ENCODE measurements around the gene TM7SF2.

Gene TM7SF2

DNA sequence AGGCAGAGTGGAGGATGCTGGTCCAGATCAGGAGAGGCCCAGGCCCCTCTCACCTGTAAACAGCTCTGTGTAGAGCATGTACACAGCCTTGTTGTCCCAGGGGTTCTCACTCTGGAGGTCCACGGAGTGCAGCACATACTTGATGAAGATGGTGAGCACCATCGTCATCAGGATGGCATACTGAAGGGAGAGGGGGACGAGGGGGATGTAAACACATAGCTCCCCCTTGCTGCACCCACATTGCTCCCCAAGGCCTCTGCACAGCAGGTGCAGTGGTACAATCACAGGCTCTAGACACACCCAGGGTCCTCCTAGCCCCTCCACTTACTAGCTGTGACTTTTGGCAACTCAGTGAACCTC is 19.7 kb downstream of the TM7SF2 start:
- ChIA-PET POLR2A (interaction anchor here (1.5 to 4.8 kb wide), 2 partner anchors 10 to 13 kb away, joined by 5 to 37 read pairs; partner anchors contain the start of genes FAU, MRPL49 and ZNHIT2), CTCF (interaction anchor here (1.0 to 6.7 kb wide), 7 partner anchors 10 to 50 kb away, joined by 3 to 31 read pairs (median 4); partner anchors contain the start of genes CAPN1, FAU, MRPL49 and ZNHIT2)
- H3K4me1 ChIP-seq (ENCODE audit: control extremely low read depth in 1 of 4, control insufficient read depth in 4 of 4, insufficient read depth in 4 of 4, low read length in 3 of 4) = peaks cover 8 to 38% (median 34%) of the 10 kb centered on the region in 4 experiments
- no peak overlapping the region for H3K27ac ChIP-seq (ENCODE audit: insufficient read depth in 1 of 2, low read depth in 1 of 2, low read length in 2 of 2, poor library complexity in 1 of 2, severe bottlenecking in 2 of 2)
- H3K9me3 ChIP-seq (ENCODE audit: control extremely low read depth in 1 of 5, control insufficient read depth in 4 of 5, insufficient read depth in 2 of 5, low read depth in 1 of 5, low read length in 4 of 5) = no peaks in the 10 kb centered on the region
- peaks cover 11 to 64% (median 49%) of the 10 kb centered on the region in 4 experiments for H3K36me3 ChIP-seq (ENCODE audit: control insufficient read depth in 4 of 4, insufficient read depth in 4 of 4, low read length in 3 of 4)
- H3K27me3 ChIP-seq (replicated peaks in 2 of 5; ENCODE audit: control insufficient read depth in 4 of 5, insufficient read depth in 5 of 5, low read length in 4 of 5) = no peaks in the 10 kb centered on the region
- no CpG with 5 or more reads among the region's 3 CpGs for WGBS (ENCODE audit: insufficient coverage)
- DNase-seq = no peak
- H3K4me3 ChIP-seq (ENCODE audit: control insufficient read depth in 1 of 7, extremely low read depth in 1 of 7, insufficient read depth in 4 of 7, low read depth in 2 of 7, low read length in 6 of 7) = no peak overlapping the region

- Histone ChIP-seq H3K36me3 (ENCODE audit: control insufficient read depth in 4 of 4, insufficient read depth in 4 of 4, low read length in 3 of 4) (peaks cover 11 to 60% (median 44%) of the 10 kb centered on the region in 4 experiments), H3K27ac (ENCODE audit: insufficient read depth in 1 of 2, low read depth in 1 of 2, low read length in 2 of 2, poor library complexity in 1 of 2, severe bottlenecking in 2 of 2) (peak overlapping the region in 1 of 2 experiments; percentile 100)
- 100% methylated on average over 5 of the region's 6 CpGs for WGBS (ENCODE audit: insufficient coverage)
These were observed 20.2 kb downstream of the TM7SF2 start for GRCh38 chr11:65131895-65132237.

GRCh38 chr11:65132238-65132987 is 20.7 kb downstream of the TM7SF2 start:
- Histone ChIP-seq H3K4me1 (ENCODE audit: control extremely low read depth in 1 of 4, control insufficient read depth in 4 of 4, insufficient read depth in 4 of 4, low read length in 3 of 4) (peaks cover 8 to 40% (median 34%) of the 10 kb centered on the region in 4 experiments), H3K9me3 (ENCODE audit: control extremely low read depth in 1 of 5, control insufficient read depth in 4 of 5, insufficient read depth in 2 of 5, low read depth in 1 of 5, low read length in 4 of 5) (no peaks in the 10 kb centered on the region), H3K27me3 (replicated peaks in 2 of 5; ENCODE audit: control insufficient read depth in 4 of 5, insufficient read depth in 5 of 5, low read length in 4 of 5) (no peaks in the 10 kb centered on the region), H3K27ac (ENCODE audit: insufficient read depth in 1 of 2, low read depth in 1 of 2, low read length in 2 of 2, poor library complexity in 1 of 2, severe bottlenecking in 2 of 2) (peak overlapping the region in 1 of 2 experiments; percentile 100), H3K36me3 (ENCODE audit: control insufficient read depth in 4 of 4, insufficient read depth in 4 of 4, low read length in 3 of 4) (peaks cover 11 to 54% (median 40%) of the 10 kb centered on the region in 4 experiments), H3K4me3 (ENCODE audit: control insufficient read depth in 1 of 7, extremely low read depth in 1 of 7, insufficient read depth in 4 of 7, low read depth in 2 of 7, low read length in 6 of 7) (peak overlapping the region in 3 of 7 experiments; percentile 13 to 97 (median 87))
- peak in 1 of 3 donors; percentile 23 for DNase-seq
- CTCF ChIA-PET = interaction anchor here (1.0 to 6.7 kb wide), 8 partner anchors 11 to 49 kb away, joined by 3 to 31 read pairs (median 6); partner anchors contain the start of genes CAPN1, FAU, MRPL49 and ZNHIT2
- WGBS (ENCODE audit: insufficient coverage) = 8% methylated on average over 2 of the region's 10 CpGs
- POLR2A ChIA-PET = interaction anchor here (1.5 to 4.8 kb wide), 3 partner anchors 11 to 49 kb away, joined by 5 to 44 read pairs (median 37); partner anchors contain the start of genes CAPN1, FAU, MRPL49 and ZNHIT2

More at GRCh38 chr11:65131895-65132237, 20.2 kb downstream of the TM7SF2 start:
- H3K4me1 ChIP-seq (ENCODE audit: control extremely low read depth in 1 of 4, control insufficient read depth in 4 of 4, insufficient read depth in 4 of 4, low read length in 3 of 4) = peaks cover 8 to 40% (median 34%) of the 10 kb centered on the region in 4 experiments
- H3K4me3 ChIP-seq (ENCODE audit: control insufficient read depth in 1 of 7, extremely low read depth in 1 of 7, insufficient read depth in 4 of 7, low read depth in 2 of 7, low read length in 6 of 7) = peak overlapping the region in 2 of 7 experiments; percentile 87 to 97
- ChIA-PET CTCF (interaction anchor here (1.0 to 6.7 kb wide), 7 partner anchors 10 to 49 kb away, joined by 3 to 31 read pairs (median 4); partner anchors contain the start of genes CAPN1, FAU, MRPL49 and ZNHIT2), POLR2A (interaction anchor here (1.5 to 4.8 kb wide), 3 partner anchors 10 to 49 kb away, joined by 5 to 44 read pairs (median 37); partner anchors contain the start of genes CAPN1, FAU, MRPL49 and ZNHIT2)
- no peaks in the 10 kb centered on the region for H3K9me3 ChIP-seq (ENCODE audit: control extremely low read depth in 1 of 5, control insufficient read depth in 4 of 5, insufficient read depth in 2 of 5, low read depth in 1 of 5, low read length in 4 of 5)
- no peak for DNase-seq
- H3K27me3 ChIP-seq (replicated peaks in 2 of 5; ENCODE audit: control insufficient read depth in 4 of 5, insufficient read depth in 5 of 5, low read length in 4 of 5) = no peaks in the 10 kb centered on the region

DNA sequence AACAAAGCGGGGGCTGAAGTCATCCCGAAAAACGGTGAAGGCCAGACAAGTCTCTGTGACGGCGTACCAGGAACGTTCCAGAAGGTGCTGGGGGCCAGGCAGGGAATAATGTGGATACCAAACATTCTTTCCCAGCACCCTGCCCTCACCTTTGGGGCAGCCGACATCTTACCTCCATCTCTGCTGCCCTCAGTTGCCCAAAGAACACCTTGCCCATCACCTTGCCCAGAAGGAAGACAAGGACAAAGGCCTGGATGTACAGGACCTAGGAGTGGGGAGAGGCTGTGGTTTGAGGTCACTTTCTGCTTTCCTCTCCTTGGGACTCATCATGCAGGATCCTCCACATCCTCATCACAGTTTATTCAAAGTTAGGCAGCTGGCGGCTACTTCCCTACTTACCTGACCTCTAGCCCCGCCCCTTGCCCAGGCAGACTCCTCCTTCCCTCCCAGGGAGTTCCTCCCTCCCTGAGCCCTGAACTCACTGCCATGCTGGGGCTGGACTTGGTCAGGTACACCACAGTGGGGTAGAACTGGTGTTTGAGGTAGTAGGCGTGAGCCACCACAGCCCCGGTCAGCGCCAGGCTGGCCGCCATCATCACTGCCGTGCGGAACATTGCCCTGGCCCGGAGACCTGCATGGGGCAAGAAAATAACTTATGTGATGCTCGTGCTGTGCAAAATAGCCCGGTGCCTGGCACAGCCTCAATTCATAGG is 21.5 kb downstream of the TM7SF2 start:
- peaks cover 11 to 48% (median 36%) of the 10 kb centered on the region in 4 experiments for H3K36me3 ChIP-seq (ENCODE audit: control insufficient read depth in 4 of 4, insufficient read depth in 4 of 4, low read length in 3 of 4)
- CTCF ChIA-PET = interaction anchor here (1.0 to 5.6 kb wide), 9 partner anchors 11 to 49 kb away, joined by 3 to 55 read pairs (median 12); partner anchors contain the start of genes CAPN1, FAU, MRPL49 and SPDYC
- H3K9me3 ChIP-seq (ENCODE audit: control extremely low read depth in 1 of 5, control insufficient read depth in 4 of 5, insufficient read depth in 2 of 5, low read depth in 1 of 5, low read length in 4 of 5) = no peaks in the 10 kb centered on the region
- peak in 2 of 3 donors; percentile 52 to 61 for DNase-seq
- POLR2A ChIA-PET = interaction anchor here (0.6 to 4.8 kb wide), 8 partner anchors 9 to 60 kb away, joined by 3 to 44 read pairs (median 14); partner anchors contain the start of genes CAPN1, FAU, MRPL49 and SPDYC
- peak overlapping the region; percentile 81 to 97 (median 89) for H3K4me3 ChIP-seq (ENCODE audit: control insufficient read depth in 1 of 7, extremely low read depth in 1 of 7, insufficient read depth in 4 of 7, low read depth in 2 of 7, low read length in 6 of 7)
- peaks cover 8 to 40% (median 34%) of the 10 kb centered on the region in 4 experiments for H3K4me1 ChIP-seq (ENCODE audit: control extremely low read depth in 1 of 4, control insufficient read depth in 4 of 4, insufficient read depth in 4 of 4, low read length in 3 of 4)
- WGBS (ENCODE audit: insufficient coverage) = 59% methylated on average over 16 of the region's 18 CpGs
- H3K27ac ChIP-seq (ENCODE audit: insufficient read depth in 1 of 2, low read depth in 1 of 2, low read length in 2 of 2, poor library complexity in 1 of 2, severe bottlenecking in 2 of 2) = peak overlapping the region; percentile 100
- H3K27me3 ChIP-seq (replicated peaks in 2 of 5; ENCODE audit: control insufficient read depth in 4 of 5, insufficient read depth in 5 of 5, low read length in 4 of 5) = no peaks in the 10 kb centered on the region

- ChIA-PET POLR2A (interaction anchor here (0.6 to 4.8 kb wide), 8 partner anchors 10 to 61 kb away, joined by 3 to 44 read pairs (median 14); partner anchors contain the start of genes CAPN1, FAU, MRPL49 and SPDYC), CTCF (interaction anchor here (1.0 to 5.6 kb wide), 8 partner anchors 12 to 48 kb away, joined by 3 to 55 read pairs (median 10); partner anchors contain the start of genes CAPN1, FAU, MRPL49 and SPDYC)
- DNase-seq = peak in 1 of 3 donors; percentile 37
- H3K36me3 ChIP-seq (ENCODE audit: control insufficient read depth in 4 of 4, insufficient read depth in 4 of 4, low read length in 3 of 4) = peaks cover 11 to 42% (median 31%) of the 10 kb centered on the region in 4 experiments
- no peaks in the 10 kb centered on the region for H3K27me3 ChIP-seq (replicated peaks in 2 of 5; ENCODE audit: control insufficient read depth in 4 of 5, insufficient read depth in 5 of 5, low read length in 4 of 5)
- 0% methylated on average over 18 of the region's 20 CpGs for WGBS (ENCODE audit: insufficient coverage)
- peak overlapping the region; percentile 81 to 97 (median 89) for H3K4me3 ChIP-seq (ENCODE audit: control insufficient read depth in 1 of 7, extremely low read depth in 1 of 7, insufficient read depth in 4 of 7, low read depth in 2 of 7, low read length in 6 of 7)
- H3K4me1 ChIP-seq (ENCODE audit: control extremely low read depth in 1 of 4, control insufficient read depth in 4 of 4, insufficient read depth in 4 of 4, low read length in 3 of 4) = peaks cover 8 to 40% (median 34%) of the 10 kb centered on the region in 4 experiments
- no peaks in the 10 kb centered on the region for H3K9me3 ChIP-seq (ENCODE audit: control extremely low read depth in 1 of 5, control insufficient read depth in 4 of 5, insufficient read depth in 2 of 5, low read depth in 1 of 5, low read length in 4 of 5)
- peak overlapping the region; percentile 100 for H3K27ac ChIP-seq (ENCODE audit: insufficient read depth in 1 of 2, low read depth in 1 of 2, low read length in 2 of 2, poor library complexity in 1 of 2, severe bottlenecking in 2 of 2)
These were observed 22.1 kb downstream of the TM7SF2 start for GRCh38 chr11:65133724-65134123.

- WGBS (ENCODE audit: insufficient coverage) = 0% methylated on average over 48 of the region's 60 CpGs
These were observed 22.7 kb downstream of the TM7SF2 start, which contains the start of gene SYVN1 for GRCh38 chr11:65134240-65134951. Gene SYVN1, minus strand, starts transcription at chr11:65134519. Its CDS starts 918 bp downstream, at chr11:65133601.

More at GRCh38 chr11:65134240-65134951, 22.7 kb downstream of the TM7SF2 start, which contains the start of gene SYVN1:
- peaks cover 11 to 35% (median 25%) of the 10 kb centered on the region in 4 experiments for H3K36me3 ChIP-seq (ENCODE audit: control insufficient read depth in 4 of 4, insufficient read depth in 4 of 4, low read length in 3 of 4)
- ChIA-PET POLR2A (interaction anchor here (0.6 to 4.8 kb wide), 14 partner anchors 11 to 93 kb away, joined by 3 to 44 read pairs (median 7); partner anchors contain the start of genes CAPN1, FAU, MRPL49 and SPDYC), CTCF (interaction anchor here (0.9 to 5.6 kb wide), 16 partner anchors 10 to 181 kb away, joined by 3 to 55 read pairs (median 6); partner anchors contain the start of genes CAPN1, CDC42EP2, FAU and MRPL49)
- peak; percentile 92 to 96 (median 95) for DNase-seq
- H3K27me3 ChIP-seq (replicated peaks in 2 of 5; ENCODE audit: control insufficient read depth in 4 of 5, insufficient read depth in 5 of 5, low read length in 4 of 5) = no peaks in the 10 kb centered on the region
- peak within 1 kb of the TSS; percentile 81 to 97 (median 89) for H3K4me3 ChIP-seq (ENCODE audit: control insufficient read depth in 1 of 7, extremely low read depth in 1 of 7, insufficient read depth in 4 of 7, low read depth in 2 of 7, low read length in 6 of 7)
- peaks cover 8 to 40% (median 34%) of the 10 kb centered on the region in 4 experiments for H3K4me1 ChIP-seq (ENCODE audit: control extremely low read depth in 1 of 4, control insufficient read depth in 4 of 4, insufficient read depth in 4 of 4, low read length in 3 of 4)
- no peaks in the 10 kb centered on the region for H3K9me3 ChIP-seq (ENCODE audit: control extremely low read depth in 1 of 5, control insufficient read depth in 4 of 5, insufficient read depth in 2 of 5, low read depth in 1 of 5, low read length in 4 of 5)
- H3K27ac ChIP-seq (ENCODE audit: insufficient read depth in 1 of 2, low read depth in 1 of 2, low read length in 2 of 2, poor library complexity in 1 of 2, severe bottlenecking in 2 of 2) = peak within 1 kb of the TSS; percentile 100

Data from common myeloid progenitor, CD34-positive (primary cell).